Neural cell (in vitro differentiated cells): ENCODE data around the gene MANBA. TPM values are rescaled to one million over a fixed set of nuclear protein-coding genes. Genes with fewer than 3 reads are reported as not detected.

Source experiments
- H2AFZ ChIP-seq: fragments of 200-600, 300-800 bp; sonication (generic), shearing (Covaris generic); 2 replicates; pipeline ENCODE4 v1.6.0; 2014; ENCODE audit warnings: low read depth, mild to moderate bottlenecking, antibody characterized with exemption, low read length, moderate library complexity
- H3F3A ChIP-seq: fragments of 200-600 bp; shearing (Covaris generic); 2 replicates; pipeline ENCODE4 v1.6.1; 2016; ENCODE audit warnings: mild to moderate bottlenecking, moderate library complexity, mixed read lengths, antibody characterized with exemption, low read length; ENCODE audit not compliant: insufficient read depth, poor library complexity, severe bottlenecking
- H3K27ac ChIP-seq: fragments of 200-600, 300-800 bp; sonication (generic), shearing (Covaris generic); 2 replicates; pipeline ENCODE4 v1.5.1; 2014; ENCODE audit warnings: mild to moderate bottlenecking, low read length, moderate library complexity
- H3K27me3 ChIP-seq: fragments of 300-800, 200-600 bp; sonication (generic), shearing (Covaris generic); 2 replicates; pipeline ENCODE4 v1.6.0; 2014; ENCODE audit warnings: mild to moderate bottlenecking, low read depth, low read length, moderate library complexity; ENCODE audit not compliant: insufficient read depth
- H3K36me3 ChIP-seq: fragments of 300-800, 200-600 bp; sonication (generic), shearing (Covaris generic); 2 replicates; pipeline ENCODE4 v1.5.1; 2014; ENCODE audit warnings: mild to moderate bottlenecking, antibody characterized with exemption, low read length, moderate library complexity; ENCODE audit not compliant: insufficient read depth
- H3K4me2 ChIP-seq: fragments of 300-800, 200-600 bp; sonication (generic), shearing (Covaris generic); 2 replicates; pipeline ENCODE4 v1.6.0; 2014; ENCODE audit warnings: mild to moderate bottlenecking, low read length
- H3K4me3 ChIP-seq: fragments of 300-800, 200-600 bp; sonication (generic), shearing (Covaris generic); 2 replicates; pipeline ENCODE4 v1.5.1; 2014; ENCODE audit warnings: mild to moderate bottlenecking, low read length, moderate library complexity
- H3K79me2 ChIP-seq: fragments of 200-600 bp; shearing (Covaris generic); replicated peaks from 2 replicates; pipeline ENCODE4 v1.6.0; 2014; ENCODE audit warnings: mild to moderate bottlenecking, low read length, moderate library complexity; ENCODE audit not compliant: insufficient read depth
- H3K9ac ChIP-seq: fragments of 300-800, 200-600 bp; sonication (generic), shearing (Covaris generic); 2 replicates; pipeline ENCODE4 v1.6.1; 2016; ENCODE audit warnings: mild to moderate bottlenecking, low read length, mixed read lengths
- H3K9me2 ChIP-seq: fragments of 200-600 bp; shearing (Covaris generic); 2 replicates; pipeline ENCODE4 v1.6.1; 2016; ENCODE audit warnings: mild to moderate bottlenecking, low read length, mixed read lengths; ENCODE audit not compliant: insufficient read depth
- H3K9me3 ChIP-seq: fragments of 200-600, 300-800 bp; sonication (generic), shearing (Covaris generic); 2 replicates; pipeline ENCODE4 v1.6.1; 2016; ENCODE audit warnings: mild to moderate bottlenecking, mixed run types, low read length, moderate library complexity, mixed read lengths
- H4K20me1 ChIP-seq: fragments of 200-600 bp; shearing (Covaris generic); 2 replicates; pipeline ENCODE4 v1.6.1; 2016; ENCODE audit warnings: mild to moderate bottlenecking, mixed run types; ENCODE audit not compliant: insufficient read depth
- EP300 ChIP-seq: fragments of 450-650 bp; conservative IDR thresholded peaks from 2 replicates; pipeline ENCODE4 v1.6.1; 2014; ENCODE audit warnings: antibody characterized with exemption, mild to moderate bottlenecking, moderate library complexity; ENCODE audit not compliant: poor library complexity, severe bottlenecking
- EZH2 ChIP-seq: fragments of 200-600, 300-800 bp; shearing (Covaris generic), sonication (generic); IDR thresholded peaks from 2 replicates; pipeline ENCODE4 v1.6.1; 2014; ENCODE audit warnings: antibody characterized with exemption, low read length, borderline replicate concordance, mild to moderate bottlenecking; ENCODE audit not compliant: insufficient read depth, poor library complexity, severe bottlenecking
- MXI1 ChIP-seq: fragments of 450-650 bp; conservative IDR thresholded peaks from 2 replicates; pipeline ENCODE4 v1.6.1; 2014; ENCODE audit warnings: antibody characterized with exemption, mild to moderate bottlenecking; ENCODE audit not compliant: poor library complexity, severe bottlenecking
- POLR2AphosphoS5 ChIP-seq: IDR thresholded peaks from 2 replicates; pipeline ENCODE4 v1.6.1; 2012
- RAD21 ChIP-seq: fragments of 450-650 bp; conservative IDR thresholded peaks from 2 replicates; pipeline ENCODE4 v1.6.1; 2014; ENCODE audit warnings: antibody characterized with exemption, mild to moderate bottlenecking, moderate library complexity
- SMC3 ChIP-seq: fragments of 450-650 bp; conservative IDR thresholded peaks from 2 replicates; pipeline ENCODE4 v1.6.1; 2014; ENCODE audit warnings: antibody characterized with exemption, mild to moderate bottlenecking, moderate library complexity; ENCODE audit not compliant: poor library complexity
- TAF1 ChIP-seq: IDR thresholded peaks from 2 replicates; pipeline ENCODE4 v1.6.1; 2012; ENCODE audit warnings: low read depth
- polyA plus RNA-seq: library from polyadenylated mRNA; depleted of rRNA; stranded (reverse); fragments of >200 nt; gene quantifications from 2 replicates; pipeline ENCODE4 v1.2.3, GENCODE V29; 2014
- TF ChIP-seq, protein P1 (sequence below): IDR thresholded peaks from 2 replicates; pipeline ENCODE4 v1.6.1; 2012; ENCODE audit warnings: borderline replicate concordance
- TF ChIP-seq, protein P2 (sequence below): fragments of 450-650 bp; IDR thresholded peaks from 2 replicates; pipeline ENCODE4 v1.5.1; 2014; ENCODE audit warnings: antibody characterized with exemption, mild to moderate bottlenecking, moderate library complexity; ENCODE audit not compliant: poor library complexity, severe bottlenecking

Gene MANBA
- polyA plus RNA-seq, 1 donor from 2014 or later: 43.8 TPM

DNA sequence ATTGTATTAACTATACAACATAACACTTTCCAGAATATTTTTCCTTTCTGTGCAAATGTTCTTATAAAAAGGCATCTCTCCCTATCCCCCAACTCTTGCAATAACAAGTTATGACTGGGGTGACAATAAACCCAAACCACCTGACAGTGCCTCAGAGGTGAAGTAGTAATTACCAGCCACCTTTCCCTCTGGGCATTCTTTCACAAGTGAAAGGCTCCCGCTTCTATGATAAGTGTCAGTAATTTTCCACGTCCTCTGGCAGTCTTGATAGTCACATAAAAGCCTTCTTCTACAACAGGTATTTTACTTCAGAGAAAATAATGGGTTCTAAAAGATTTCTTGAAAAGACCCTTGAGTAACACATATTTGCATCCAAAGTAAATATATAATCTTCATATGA lies 82.7 kb downstream of the MANBA start (continued):
- TF ChIP-seq EZH2: no peak
- no peak for TF ChIP-seq SMC3
- no peak for TF ChIP-seq MXI1
- no peak for TF ChIP-seq RAD21

DNA sequence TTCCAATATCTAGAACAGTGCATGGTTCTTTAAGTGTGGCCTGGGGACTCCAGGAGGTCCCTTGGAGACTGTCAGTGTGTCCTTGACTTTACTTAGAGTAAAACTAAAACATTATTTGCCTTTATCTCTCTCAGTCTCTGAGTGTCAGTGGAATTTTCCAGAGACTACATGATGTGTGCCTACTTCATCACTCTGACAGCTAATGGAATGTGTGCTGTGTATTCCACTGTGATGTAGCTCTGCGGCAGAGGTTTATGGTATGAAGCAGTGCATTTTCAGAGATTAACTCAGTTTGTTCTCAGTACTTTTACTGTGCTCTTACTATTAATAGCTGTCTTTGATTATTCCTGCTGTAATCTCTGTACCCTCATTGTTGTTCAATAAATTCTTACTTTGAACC lies 85.6 kb downstream of the MANBA start:
- peaks cover 8% of the 10 kb centered on the region for H3F3A ChIP-seq

More for the DNA sequence above, 85.6 kb downstream of the MANBA start:
- H3K9me3 ChIP-seq: no peaks in the 10 kb centered on the region
- no peaks in the 10 kb centered on the region for H3K9me2 ChIP-seq
- no peak for TF ChIP-seq RAD21
- TF ChIP-seq, protein P1, sequence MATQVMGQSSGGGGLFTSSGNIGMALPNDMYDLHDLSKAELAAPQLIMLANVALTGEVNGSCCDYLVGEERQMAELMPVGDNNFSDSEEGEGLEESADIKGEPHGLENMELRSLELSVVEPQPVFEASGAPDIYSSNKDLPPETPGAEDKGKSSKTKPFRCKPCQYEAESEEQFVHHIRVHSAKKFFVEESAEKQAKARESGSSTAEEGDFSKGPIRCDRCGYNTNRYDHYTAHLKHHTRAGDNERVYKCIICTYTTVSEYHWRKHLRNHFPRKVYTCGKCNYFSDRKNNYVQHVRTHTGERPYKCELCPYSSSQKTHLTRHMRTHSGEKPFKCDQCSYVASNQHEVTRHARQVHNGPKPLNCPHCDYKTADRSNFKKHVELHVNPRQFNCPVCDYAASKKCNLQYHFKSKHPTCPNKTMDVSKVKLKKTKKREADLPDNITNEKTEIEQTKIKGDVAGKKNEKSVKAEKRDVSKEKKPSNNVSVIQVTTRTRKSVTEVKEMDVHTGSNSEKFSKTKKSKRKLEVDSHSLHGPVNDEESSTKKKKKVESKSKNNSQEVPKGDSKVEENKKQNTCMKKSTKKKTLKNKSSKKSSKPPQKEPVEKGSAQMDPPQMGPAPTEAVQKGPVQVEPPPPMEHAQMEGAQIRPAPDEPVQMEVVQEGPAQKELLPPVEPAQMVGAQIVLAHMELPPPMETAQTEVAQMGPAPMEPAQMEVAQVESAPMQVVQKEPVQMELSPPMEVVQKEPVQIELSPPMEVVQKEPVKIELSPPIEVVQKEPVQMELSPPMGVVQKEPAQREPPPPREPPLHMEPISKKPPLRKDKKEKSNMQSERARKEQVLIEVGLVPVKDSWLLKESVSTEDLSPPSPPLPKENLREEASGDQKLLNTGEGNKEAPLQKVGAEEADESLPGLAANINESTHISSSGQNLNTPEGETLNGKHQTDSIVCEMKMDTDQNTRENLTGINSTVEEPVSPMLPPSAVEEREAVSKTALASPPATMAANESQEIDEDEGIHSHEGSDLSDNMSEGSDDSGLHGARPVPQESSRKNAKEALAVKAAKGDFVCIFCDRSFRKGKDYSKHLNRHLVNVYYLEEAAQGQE: no peak
- TF ChIP-seq TAF1: no peak
- TF ChIP-seq, protein P2, sequence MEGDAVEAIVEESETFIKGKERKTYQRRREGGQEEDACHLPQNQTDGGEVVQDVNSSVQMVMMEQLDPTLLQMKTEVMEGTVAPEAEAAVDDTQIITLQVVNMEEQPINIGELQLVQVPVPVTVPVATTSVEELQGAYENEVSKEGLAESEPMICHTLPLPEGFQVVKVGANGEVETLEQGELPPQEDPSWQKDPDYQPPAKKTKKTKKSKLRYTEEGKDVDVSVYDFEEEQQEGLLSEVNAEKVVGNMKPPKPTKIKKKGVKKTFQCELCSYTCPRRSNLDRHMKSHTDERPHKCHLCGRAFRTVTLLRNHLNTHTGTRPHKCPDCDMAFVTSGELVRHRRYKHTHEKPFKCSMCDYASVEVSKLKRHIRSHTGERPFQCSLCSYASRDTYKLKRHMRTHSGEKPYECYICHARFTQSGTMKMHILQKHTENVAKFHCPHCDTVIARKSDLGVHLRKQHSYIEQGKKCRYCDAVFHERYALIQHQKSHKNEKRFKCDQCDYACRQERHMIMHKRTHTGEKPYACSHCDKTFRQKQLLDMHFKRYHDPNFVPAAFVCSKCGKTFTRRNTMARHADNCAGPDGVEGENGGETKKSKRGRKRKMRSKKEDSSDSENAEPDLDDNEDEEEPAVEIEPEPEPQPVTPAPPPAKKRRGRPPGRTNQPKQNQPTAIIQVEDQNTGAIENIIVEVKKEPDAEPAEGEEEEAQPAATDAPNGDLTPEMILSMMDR: no peak
- no peak for TF ChIP-seq SMC3
- no peak for TF ChIP-seq POLR2AphosphoS5
- TF ChIP-seq MXI1: no peak
- TF ChIP-seq EP300: no peak
- TF ChIP-seq EZH2: no peak
- peak overlapping the region; percentile 10 for H3K4me3 ChIP-seq
- H3K4me2 ChIP-seq: no peak overlapping the region
- H3K27me3 ChIP-seq: no peaks in the 10 kb centered on the region
- no peaks in the 10 kb centered on the region for H3K36me3 ChIP-seq
- H2AFZ ChIP-seq: no peak overlapping the region
- H3K79me2 ChIP-seq: no peaks in the 10 kb centered on the region
- H3K9ac ChIP-seq: no peak overlapping the region
- peak overlapping the region; percentile 10 for H3K27ac ChIP-seq
- no peaks in the 10 kb centered on the region for H4K20me1 ChIP-seq
